HG02571 (cell line): Measurements from ENCODE around the gene CYS1.
A peak's percentile ranks its signal among the peaks of the same experiment; 100 is the strongest.

Experiments
- ATAC-seq: cut with Tn5 transposase; IDR thresholded peaks from one replicate; pipeline ENCODE4 v1.9.1; 2021; ENCODE audit warnings: mild to moderate bottlenecking, moderate library complexity; ENCODE audit not compliant: unreplicated experiment

The CYS1 gene

DNA sequence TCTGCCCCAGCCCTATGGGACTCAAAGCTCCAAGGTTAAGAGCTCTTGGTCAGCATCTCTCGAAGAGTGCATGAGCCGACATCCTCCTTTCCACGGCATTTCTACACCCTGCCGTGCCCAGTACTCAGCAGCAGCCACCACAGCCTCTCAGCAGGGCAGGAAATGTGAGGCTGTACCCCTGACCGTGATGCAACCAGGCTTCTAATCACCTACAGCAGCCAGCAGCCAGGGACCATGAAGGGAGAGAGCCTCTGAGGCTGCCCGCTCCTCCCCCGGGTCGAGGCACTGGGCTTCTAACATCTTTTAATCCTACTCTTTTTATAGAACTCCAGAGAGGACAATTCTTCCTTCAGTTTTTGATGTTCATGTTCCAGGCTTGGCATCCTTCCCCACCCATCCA lies 6.5 kb downstream of the CYS1 start:
- ATAC-seq: no peak

- peak; percentile 61 for ATAC-seq
Measured at GRCh38 chr2:10072656-10073480, 7.3 kb downstream of the CYS1 start.

GRCh38 chr2:10071595-10071994 lies 8.6 kb downstream of the CYS1 start:
- ATAC-seq: no peak

- ATAC-seq: no peak
Measured at GRCh38 chr2:10071176-10071575, 9.0 kb downstream of the CYS1 start.

DNA sequence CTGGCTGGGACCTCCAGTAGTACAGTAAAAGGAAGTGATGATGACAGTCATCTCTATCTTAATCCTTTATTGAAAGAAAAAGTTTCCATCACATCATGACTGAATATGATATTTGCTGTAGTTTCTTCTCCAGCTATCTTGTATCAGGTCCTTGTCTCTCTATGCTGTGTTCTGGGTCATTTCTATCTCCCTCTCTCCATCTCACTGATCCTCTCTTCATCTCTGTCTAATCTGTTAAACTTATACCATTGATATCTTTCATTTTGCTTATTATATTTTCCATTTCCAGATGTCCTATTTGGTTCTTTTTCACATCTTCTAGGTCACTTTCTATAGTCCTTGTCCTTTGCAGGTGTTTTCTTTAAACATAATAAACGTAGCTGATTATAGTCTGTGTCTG lies 12.3 kb downstream of the CYS1 start:
- no peak for ATAC-seq

DNA sequence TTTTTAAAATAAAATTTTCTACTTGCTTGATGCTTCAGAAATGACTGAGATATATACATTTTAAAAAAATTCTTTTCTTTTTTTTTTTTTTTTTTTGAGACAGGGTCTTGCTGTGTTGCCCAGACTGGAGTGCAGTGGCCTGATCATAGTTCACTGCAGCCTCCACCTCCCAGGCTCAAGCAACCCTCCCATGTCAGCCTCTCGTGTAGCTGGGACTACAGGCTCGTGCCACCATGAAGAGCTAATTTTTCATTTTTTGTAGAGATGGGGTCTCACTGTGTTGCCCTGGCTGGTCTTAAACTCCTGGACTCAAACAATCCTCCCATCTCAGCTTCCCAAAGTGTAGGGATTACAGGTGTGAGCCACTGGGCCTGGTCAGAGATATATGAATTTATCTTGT lies 12.9 kb downstream of the CYS1 start:
- no peak for ATAC-seq

DNA sequence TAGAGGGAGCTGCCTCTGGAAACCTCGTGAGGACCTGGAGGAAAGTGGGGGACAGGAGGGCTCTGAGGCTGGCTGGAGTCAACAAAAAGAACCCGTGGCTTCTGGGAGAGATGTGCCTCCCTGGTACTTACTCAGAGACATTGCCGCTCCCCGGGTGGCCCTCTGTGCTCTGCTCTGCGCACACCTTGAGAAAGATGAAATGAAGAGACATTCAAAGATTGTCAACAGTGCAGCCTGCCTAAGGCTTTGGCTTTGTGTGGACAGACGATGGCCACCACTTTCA lies 14.5 kb downstream of the CYS1 start:
- ATAC-seq: no peak

DNA sequence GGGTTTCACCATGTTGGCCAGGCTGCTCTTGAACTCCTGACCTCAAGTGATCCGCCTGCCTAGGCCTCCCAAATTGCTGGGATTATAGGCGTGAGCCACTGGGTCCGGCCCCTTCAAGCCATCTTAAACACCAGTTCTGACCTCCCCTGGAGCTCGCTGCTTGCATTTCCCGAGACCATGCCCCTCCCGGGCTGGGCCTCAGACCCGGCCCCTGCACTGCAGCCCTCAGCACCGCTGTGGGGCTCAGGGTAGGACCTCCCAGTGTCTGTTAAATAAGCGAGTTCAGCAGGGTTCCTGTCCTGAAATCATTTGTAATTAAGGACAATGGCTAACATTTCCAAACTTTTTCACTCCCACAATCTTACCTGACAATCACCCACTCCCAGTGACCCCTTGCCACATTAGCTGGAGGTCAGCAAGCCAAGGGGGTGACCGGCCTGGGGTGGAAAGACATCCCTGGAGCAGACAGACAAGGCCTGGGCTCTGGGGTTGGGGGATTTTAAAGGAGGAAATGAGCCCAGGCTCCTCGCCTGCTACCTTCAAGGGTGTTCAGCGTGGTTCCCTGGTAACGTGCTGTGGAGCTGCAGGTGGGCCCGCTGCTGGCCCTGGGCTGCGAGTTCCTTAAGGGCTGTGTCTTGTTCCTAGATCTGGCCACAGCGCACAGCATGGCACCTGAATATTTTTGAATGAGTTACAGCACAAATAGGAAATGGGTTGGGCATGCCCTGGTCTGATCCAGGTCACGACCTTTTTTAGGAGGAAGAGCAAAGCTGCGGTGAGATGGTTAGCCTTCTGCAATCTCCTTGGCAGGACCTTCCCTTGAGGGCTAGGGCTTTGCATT lies 15.1 kb downstream of the CYS1 start:
- no peak for ATAC-seq

DNA sequence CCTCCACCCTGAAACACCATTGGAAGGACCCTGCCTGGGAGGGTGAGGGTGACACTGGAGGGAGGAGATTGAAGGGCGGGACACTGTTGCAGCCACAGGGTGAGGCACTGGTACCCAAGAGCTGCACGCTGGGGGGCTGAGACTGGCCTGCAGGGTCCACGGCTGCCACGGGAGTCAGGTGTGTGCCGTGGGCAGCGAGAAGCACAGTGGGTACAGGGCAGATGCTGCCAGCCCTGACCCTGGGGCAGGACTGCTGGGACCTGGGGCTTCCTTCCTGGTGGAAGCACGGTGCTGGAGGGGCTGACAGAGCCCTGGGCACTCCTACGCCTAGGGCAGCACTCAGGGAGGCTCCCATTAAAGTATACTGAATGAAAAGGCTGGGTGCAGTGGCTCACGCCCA lies 16.6 kb downstream of the CYS1 start:
- no peak for ATAC-seq

DNA sequence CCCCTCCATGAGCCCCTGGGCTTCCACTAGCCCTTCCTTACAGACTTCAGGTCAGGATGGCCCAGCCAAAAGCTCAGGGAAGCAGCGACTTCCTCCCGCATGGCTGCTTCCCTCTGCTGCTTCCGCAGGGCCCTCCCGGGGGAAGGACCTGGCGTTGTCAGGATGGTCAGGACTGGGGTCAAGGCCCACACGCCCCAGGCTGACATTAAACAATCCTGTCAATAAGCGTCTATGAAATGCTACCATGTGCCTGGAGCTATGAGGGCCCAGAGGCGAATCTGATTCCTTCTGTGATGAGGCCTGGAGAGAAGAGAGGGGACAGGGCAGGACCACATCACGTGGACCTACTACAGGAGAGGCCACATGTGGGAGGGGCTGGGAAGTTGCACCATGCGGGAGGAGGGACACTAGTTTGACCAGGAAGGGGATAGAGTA lies 17.3 kb downstream of the CYS1 start:
- no peak for ATAC-seq

GRCh38 chr2:10061221-10061925 lies 18.8 kb downstream of the CYS1 start:
- no peak for ATAC-seq

DNA sequence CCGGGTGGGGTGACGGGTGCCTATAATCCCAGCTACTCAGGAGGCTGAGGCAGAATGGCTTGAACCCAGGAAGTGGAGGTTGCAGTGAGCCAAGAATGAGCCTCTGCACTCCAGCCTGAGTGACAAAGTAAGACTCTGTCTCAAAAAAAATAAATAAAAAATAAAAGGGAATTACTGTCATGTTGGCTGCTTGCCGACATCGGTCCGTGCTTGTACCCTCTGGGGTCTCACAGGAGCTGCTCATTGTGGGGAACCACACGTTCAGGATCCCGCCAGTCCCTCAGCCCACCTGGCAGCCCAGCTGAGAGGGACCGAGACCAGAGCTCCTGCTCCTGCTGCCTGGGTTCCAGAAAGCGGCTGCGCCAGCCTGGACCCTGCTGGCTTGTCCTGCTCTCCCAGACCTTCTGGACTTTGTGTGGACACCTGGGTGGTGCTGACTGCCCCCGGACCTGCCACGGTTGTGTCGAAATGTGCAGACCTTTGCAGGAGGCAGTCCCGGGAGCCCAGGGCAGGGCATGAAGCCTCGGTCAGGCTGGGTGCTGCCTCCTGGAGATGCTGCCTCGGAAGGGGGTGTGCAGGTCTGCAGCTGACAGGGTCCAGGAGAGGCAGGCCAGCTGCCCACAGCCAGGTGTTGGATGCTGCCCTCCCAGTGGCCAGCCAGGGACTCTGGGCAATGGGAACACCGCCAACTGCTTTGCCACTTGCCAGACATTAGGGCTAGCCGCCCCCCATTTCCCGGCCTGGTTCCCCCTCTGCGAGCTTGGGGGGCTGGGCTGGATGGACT lies 20.5 kb downstream of the CYS1 start:
- no peak for ATAC-seq

GRCh38 chr2:10059016-10059351 lies 21.2 kb downstream of the CYS1 start:
- no peak for ATAC-seq

- no peak for ATAC-seq
Measured at GRCh38 chr2:10058251-10059015, 21.8 kb downstream of the CYS1 start.

- ATAC-seq: no peak
Measured at GRCh38 chr2:10057231-10058107, 22.7 kb downstream of the CYS1 start.

- no peak for ATAC-seq
Measured at GRCh38 chr2:10056439-10056838, 23.8 kb downstream of the CYS1 start.

DNA sequence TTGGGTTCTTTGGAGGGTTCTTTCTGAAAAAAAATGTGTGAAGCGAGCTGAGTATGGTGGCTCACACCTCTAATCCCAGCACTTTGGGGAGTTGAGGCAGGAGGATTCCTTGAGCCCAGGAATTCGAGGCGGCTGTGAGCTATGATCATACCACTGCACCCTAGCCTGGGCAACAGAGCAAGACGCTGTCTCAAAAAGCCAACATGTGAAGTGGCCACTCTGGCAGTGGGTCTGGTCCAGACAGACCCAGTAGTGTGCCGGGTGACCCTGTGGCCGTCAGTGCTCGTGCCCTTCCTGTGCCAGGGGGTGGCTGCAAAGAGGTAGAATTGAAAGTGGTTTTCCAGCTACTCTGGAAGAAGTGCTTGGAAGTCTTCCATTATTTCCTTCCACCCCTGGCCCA lies 25.2 kb downstream of the CYS1 start:
- no peak for ATAC-seq

DNA sequence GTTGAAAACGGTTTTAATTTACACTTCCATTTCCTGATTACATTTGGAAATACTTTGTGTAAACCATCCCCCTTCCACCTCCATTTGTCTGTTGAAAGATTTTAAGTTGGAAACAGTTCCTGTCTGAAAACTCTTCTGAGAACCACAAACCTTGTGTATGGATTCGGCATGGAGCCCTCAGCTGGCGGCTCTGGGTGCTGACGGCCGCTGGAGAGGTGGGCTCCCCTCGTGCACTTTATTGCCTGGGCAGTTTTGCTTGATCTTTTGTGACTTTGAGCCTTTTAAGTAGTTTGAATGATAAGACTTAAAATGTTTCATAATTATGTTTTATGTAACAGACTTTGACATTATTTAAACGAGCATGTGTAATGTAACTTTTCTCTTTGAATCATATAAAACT lies 25.8 kb downstream of the CYS1 start:
- ATAC-seq: no peak

DNA sequence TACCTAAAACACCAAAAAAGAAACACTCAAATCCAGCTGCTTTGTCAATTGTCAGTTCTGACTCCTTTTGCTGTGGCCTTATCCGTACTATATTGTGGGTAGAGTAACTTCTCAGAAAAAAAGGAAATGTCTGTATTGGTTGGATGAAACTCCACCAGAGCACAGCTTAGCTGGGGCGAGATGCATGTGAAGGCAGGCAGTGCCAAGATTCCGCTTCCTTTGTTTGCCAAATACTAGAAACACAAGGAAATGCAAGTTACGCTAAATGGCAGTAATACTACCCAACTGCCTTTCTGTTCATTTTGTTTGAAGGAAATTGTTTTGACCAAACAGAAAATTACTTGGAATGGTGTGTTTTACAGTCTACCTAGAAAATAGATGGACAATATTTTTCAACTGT lies 26.9 kb downstream of the CYS1 start:
- ATAC-seq: no peak
